CD4-positive, alpha-beta T cell treated with Interleukin-10 for 1 hour (primary cell): ENCODE measurements around the gene PLCB4.

ENCODE experiments used
- DNase-seq: peaks from one replicate; pipeline ENCODE4 v3.0.0-alpha.2; 2020

PLCB4 gene

DNA sequence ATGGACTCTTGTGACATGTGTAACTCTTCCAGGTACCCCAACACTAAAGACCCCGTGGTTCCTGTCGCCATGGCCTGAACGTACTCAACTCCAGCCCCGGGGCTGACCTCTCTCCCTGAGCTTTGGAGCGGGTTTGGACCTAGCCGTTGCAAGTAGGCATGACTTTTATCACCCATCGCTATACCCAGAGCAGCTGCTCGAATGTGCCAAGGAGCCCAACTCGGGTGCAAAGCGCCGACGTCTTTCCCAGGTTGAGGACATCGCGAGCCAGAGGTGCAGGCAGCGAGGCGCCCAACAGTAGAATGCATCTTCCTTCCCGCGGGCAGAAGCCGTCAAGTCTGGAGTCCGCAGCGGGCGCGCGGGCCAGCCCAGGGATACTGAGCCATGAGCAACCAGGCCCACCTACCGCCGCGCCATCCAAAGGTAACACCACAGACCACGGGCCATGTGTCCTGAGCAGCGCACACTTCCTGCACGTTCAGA lies 439.9 kb downstream of the PLCB4 start:
- DNase-seq = no peak

DNA sequence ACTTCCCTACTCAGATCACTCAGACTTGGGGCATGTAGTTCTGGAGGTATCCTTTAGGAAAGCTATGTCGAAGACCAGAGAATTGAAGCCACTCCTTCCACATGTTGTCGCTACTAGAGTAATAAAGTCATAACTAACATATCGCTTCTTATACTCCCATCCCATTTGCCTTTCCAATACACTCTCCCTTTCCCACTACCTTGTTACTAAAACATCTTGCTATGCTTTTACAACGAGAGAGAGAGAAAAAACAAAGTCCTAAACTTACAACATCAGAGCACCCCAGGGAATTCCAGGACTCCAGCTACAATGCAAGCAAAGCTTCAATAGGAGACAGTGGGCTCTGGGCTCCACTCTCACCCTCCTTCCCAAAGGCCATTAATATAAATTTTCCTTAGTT lies 440.4 kb downstream of the PLCB4 start:
- no peak for DNase-seq

DNA sequence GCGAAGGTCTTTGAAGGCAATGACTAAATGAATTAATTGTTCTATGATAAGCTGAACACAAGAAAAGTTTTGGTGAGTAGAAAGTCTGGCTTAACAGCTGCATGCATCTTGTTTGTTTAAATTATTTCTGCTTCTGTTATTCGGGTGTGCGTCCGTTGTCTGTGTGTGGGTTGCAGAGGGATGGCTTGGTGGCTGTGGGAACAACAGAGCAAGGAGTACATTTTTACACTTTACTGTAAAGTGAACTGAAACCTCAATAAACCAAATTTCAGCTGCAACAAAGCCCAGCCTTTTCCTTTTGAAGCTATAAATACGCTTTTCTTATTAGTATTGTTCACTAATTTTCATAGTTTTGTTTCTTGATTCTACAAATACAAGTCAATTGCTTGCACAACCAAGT lies 442.0 kb downstream of the PLCB4 start:
- DNase-seq = no peak

DNA sequence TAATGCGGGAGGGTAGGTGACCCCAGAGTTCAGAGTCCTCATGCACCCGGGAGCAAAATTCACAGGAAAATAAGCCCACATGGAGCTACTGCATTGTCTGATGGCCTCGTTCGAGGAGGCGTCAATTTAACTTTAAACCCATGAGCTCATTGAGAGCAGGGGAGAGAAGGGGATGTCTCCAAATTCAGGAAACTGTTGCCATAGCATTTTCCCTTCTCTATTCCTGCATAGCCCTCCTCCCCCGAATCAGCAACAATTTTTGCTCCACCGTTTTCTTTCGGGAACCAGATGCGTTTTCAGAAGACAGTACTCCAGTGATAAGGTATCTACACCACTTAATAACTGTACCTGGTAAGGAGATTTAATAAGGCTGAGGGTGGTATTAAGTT lies 445.2 kb downstream of the PLCB4 start:
- no peak for DNase-seq

DNA sequence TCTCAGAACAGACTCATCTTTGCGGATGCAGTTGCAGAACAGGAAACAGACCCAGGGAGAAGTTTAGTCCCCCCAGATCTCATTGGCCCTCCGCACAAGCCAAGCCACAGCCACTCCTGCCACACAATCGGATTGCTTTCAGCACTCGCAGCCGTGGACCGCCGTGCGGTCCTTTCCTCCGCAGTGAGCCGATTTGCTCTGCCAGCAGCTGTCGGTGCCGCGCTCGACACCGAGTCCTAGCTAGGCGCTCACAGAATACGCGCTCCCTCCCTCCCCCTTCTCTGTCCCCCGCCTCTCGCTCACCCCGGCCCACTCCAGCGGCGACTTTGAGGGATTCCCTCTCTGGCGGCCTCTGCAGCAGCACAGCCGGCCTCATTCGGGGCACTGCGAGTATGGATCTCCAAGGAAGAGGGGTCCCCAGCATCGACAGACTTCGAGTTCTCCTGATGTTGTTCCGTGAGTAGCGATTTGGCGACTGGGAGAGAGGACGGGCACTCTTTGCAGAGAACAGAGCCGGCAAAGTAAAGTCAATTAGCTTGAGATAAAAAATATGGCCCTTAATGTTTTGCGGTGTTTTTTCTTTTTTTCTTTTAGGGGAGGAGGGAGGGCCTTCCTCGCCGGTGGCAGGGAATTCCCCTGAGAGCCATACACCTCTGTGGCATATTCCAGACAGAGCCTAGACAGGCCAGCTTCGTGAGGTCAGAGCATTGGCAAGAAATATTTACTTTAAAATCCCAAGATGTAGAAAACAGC lies 445.8 kb downstream of the PLCB4 start, which contains the start of gene LAMP5:
LAMP5 (plus strand) TSS at position 130 of the 753 bp plus-strand sequence; CDS start at position 393, 263 bp downstream.
- no peak for DNase-seq

DNA sequence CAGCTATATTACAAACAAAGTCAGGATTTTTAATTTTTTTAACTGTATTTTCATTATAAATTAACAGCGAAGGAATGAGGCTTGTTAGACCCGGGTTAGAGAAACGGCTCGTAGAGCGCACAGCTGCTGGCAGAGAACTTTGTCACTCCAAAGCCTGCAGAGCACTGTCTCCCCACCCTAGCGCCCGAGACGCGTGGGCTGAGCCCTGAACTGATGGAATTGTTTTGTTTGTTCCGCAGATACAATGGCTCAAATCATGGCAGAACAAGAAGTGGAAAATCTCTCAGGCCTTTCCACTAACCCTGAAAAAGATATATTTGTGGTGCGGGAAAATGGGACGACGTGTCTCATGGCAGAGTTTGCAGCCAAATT lies 446.3 kb downstream of the PLCB4 start:
- no peak for DNase-seq

DNA sequence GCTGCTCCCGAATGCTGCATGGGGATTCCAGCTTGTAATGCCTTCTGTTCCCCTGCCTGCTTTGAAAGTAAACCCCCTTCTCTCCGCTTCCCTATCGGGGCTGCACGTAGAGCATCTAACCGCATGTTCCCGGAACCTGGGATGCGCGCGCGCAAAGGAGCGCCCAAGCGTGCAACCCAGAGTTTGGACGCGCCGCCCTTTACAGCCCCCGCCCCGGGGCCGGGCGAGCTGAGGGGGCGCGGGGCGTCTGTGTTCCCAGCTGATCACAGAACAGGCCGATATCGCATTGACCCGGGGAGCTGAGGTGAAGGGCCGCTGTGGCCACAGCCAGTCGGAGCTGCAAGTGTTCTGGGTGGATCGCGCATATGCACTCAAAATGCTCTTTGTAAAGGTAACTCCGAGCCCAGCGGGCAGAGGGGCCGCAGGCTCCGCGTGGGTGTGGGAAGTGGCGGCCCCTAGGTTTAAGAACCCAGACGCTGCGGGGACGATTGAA lies 446.9 kb downstream of the PLCB4 start:
- no peak for DNase-seq

DNA sequence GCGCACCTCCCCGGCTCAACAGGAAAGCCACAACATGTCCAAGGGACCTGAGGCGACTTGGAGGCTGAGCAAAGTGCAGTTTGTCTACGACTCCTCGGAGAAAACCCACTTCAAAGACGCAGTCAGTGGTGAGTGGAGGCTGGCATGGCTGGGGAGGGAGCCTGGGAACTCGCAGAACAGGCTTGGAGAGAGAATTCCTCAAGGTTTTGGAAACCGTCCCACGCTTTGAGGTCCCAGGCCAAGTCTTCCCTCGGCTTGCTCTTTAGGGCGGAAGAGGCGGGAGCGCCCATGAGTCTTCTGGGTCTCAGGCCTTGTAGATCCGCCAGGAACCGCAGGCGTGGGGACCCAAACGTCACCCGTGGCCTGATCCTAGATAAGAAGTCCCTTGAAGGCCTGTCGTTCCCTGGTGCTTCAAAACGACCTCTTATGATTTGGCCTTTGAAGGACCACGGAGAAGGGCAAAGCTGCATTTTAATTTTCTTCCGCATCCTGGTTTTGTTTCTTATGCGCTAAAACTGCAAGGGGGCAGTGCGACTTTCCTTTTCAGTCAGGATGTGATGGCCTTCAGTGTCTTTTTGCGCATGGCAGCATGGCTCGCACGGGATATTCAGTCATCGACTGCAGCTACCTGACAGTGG lies 447.5 kb downstream of the PLCB4 start:
- no peak for DNase-seq

DNA sequence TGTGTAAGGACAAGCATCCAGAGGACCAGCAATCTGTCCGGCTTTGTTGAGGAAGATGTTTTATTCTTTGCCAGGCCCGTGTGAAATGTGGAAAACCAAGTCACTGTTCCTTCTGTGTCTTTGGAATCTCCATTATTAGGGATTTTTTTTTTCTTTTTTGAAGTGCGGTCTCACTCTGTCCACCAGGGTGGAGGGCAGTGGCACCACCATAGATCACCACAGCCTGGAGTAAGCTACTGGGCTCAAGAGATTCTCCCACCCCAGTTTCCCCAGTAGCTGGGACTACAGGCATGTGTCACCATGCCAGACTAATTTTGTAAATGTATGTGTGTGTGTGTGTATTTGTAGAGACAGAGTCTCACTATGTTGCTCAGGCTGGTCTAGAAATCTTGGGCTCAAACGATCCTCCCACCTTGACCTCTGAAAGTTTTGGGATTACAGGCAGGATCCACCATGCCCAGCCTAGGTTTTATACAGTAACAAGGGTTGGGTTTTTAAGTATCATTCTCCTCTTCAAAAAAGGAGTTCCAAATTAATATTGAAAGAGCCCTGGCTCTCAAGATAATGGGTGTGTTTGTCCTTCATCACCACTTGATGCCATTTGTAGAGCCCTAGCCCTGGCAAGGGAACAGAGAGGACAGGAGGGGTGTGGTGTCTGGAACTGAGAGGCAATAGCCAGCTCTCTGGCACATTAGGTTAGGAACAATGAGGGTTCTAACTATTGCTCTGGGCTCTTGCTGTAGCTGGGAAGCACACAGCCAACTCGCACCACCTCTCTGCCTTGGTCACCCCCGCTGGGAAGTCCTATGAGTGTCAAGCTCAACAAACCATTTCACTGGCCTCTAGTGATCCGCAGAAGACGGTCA lies 448.6 kb downstream of the PLCB4 start:
- DNase-seq = no peak

DNA sequence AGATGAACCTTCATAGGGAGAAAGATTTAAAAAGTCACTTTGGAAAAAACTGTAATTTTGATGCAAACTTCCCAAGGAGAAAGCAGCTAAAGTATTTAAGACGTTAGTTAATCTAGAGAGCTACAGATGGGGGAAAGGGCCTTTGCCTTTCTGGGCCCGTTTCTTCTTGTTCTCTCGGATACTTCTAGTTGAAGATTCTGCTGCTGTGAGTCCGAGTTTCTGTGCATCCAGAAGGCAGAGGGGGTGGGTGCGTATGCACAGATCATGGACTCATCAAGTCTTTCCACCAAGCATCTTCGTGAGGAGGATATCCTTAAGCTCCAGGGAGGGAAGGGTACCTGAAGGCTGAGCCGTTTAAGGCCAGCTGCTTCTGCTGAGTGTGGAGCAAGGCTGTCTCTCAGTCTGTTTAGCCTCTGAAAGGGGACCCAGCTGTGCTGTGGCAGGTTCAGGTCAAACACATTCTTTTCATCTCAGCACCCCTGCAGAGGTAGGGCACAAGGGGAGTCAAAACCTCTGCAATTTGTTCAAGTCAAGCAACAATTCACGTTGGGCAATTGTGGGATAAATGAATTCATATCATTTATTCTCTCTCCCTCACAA lies 449.8 kb downstream of the PLCB4 start:
- no peak for DNase-seq

DNA sequence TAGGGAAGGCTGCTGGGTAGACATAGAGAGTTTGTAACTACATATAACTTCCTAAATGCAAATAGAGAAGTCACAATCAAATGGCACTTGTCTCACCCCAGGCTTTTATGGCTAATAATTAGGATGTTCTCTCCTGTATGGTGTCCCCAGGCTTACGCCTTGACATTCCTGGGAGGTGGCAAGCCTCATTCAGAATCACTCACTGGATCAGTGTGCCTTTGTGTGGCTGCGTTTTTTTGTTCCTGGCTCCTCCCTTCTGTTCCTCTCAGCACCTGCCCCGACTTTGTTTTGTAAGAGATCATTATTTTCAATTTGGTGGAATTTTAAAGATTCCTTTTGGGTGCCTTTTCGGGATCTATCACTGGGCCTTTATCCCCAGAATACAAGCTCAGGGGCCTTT lies 451.2 kb downstream of the PLCB4 start:
- DNase-seq = no peak

DNA sequence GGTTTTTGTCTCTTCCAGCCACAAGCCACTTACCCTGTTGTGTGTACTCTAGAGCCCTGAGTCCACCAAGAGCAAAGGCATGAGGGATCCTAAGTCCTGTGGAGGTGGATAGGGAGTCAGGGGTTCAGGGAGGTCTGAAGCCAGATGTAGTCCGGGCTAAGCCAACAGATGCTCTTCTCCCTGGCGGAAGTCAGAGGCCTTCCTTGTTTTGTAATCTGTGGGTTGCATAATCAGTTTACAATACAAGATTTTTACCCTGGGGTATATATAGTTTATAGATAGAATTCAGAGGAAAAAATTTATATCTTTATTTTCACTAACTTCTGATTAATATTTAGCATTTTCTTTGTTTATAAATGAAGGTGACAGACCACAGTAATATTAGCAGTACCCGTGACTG lies 454.7 kb downstream of the PLCB4 start:
- DNase-seq = no peak
